Right forelimb (tissue), 1 donor: Measurements from ENCODE around the gene DGLUCY.
"Not testable (repeated sequence)": the region's sequence is repeated elsewhere in the genome, so short reads cannot be mapped to it uniquely, and the experiment has no call there.

ENCODE experiments used
- DNase-seq: peaks from one replicate; pipeline ENCODE4 v3.0.0-alpha.2; 2018

Gene DGLUCY

GRCh38 chr14:91237219-91237618, 123.3 kb downstream of the DGLUCY start:
- DNase-seq: no peak

DNA sequence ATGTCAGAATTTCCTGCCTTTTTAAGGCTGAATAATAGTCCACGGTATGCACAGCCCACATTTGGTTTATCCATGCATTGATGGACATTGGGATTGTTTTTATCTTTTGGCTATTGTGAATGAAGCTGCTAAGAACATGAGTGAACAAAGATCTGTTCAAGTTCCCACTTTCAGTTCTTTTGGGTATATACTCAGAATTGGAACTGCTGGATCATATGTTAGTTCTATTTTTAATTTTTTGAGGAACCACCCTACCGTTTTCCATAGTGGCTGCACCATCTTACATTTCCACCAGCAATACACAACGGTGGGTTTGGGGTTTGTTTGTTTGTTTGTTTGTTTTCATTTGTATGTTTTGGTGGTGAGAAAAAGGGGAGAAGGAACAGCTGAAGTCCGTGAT, 124.2 kb downstream of the DGLUCY start:
- no peak for DNase-seq

DNA sequence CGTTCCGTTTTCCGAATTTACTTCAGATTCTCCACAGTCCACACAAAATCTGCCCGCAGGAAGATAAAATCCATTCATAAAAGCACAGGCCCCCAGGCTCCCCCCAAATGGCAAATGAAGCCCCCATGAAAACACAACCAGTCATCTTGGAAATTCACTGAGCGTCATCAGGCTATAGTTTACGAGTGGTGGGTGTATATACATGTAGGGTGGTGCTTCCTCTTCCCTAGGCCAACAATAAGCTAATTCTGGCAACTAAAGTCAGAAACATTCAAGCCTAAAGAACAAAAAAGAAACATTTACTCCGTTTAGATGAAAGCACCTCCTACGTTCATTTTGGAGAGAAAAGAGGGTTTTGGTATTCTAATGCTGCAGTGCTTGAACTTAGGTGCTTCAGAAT, 124.8 kb downstream of the DGLUCY start:
- no peak for DNase-seq

GRCh38 chr14:91241863-91242262, 128.0 kb downstream of the DGLUCY start:
- no peak for DNase-seq

DNA sequence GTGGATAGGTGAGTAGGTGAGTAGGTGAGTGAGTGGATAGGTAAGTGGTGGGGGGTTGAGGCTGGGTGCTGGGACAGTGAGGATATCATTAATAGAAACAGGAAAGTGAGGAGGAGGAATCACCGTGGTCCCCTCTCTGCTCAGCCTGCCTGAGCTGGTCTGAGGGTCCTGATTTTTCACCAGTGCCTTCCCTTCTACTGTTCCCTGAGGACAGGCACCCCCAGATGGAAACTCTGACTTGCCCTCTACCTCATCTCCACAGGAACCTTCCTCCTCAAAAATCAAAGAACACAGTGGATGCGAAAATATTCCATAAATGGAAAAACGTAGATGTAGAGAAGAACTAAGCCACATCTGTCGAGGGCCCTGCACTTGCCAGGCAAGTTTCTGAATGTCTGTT, 128.8 kb downstream of the DGLUCY start:
- no peak for DNase-seq

- no peak for DNase-seq
Measured at GRCh38 chr14:91243074-91243471, 129.2 kb downstream of the DGLUCY start.

- peak; percentile 66 for DNase-seq
Measured at GRCh38 chr14:91244501-91244901, 130.6 kb downstream of the DGLUCY start, which contains the start of gene GPR68. Gene GPR68, minus strand, starts transcription at chr14:91244704. Its CDS starts 9,654 bp downstream, at chr14:91235050.

GRCh38 chr14:91245029-91245428, 131.2 kb downstream of the DGLUCY start:
- no peak for DNase-seq

GRCh38 chr14:91245616-91246015, 131.7 kb downstream of the DGLUCY start:
- DNase-seq: not testable (repeated sequence)

DNA sequence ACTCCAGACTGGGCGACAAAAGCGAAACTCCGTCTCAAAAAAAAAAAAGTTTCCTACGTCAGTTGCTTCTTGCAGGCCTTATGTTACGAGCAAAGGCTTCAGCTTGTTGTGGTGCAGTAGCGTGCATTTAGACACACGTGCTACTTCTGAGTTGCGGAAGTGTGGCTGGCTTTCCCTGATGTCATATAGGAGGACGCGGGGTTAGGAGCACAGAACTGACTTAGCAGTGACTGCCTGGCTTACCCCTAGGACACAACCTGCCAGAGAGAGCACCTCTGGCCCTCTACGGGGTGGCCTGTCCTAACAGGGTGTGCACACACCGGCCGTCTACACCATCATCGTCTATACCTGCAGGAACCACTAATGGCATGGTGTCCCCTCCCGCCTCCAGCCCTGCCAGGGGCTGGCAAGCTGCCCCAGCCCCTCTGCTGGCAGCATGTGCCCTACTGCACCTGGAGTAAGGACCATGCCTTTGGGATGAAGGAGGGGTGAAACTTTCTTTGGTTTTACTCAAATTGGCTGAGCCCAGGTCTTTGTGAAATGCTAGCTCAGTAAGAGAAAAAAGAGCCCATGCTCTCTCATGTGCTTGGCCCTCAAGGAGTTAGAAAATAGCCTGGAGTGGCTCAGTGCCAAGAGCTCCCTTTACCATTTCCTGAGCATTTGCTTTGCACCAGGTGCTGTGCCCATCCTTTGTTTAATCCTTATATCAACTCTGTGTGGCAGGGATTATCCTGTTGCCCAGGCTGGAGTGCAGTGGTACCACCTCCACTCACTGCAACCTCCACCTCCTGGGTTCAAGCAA, 132.4 kb downstream of the DGLUCY start:
- DNase-seq: no peak

DNA sequence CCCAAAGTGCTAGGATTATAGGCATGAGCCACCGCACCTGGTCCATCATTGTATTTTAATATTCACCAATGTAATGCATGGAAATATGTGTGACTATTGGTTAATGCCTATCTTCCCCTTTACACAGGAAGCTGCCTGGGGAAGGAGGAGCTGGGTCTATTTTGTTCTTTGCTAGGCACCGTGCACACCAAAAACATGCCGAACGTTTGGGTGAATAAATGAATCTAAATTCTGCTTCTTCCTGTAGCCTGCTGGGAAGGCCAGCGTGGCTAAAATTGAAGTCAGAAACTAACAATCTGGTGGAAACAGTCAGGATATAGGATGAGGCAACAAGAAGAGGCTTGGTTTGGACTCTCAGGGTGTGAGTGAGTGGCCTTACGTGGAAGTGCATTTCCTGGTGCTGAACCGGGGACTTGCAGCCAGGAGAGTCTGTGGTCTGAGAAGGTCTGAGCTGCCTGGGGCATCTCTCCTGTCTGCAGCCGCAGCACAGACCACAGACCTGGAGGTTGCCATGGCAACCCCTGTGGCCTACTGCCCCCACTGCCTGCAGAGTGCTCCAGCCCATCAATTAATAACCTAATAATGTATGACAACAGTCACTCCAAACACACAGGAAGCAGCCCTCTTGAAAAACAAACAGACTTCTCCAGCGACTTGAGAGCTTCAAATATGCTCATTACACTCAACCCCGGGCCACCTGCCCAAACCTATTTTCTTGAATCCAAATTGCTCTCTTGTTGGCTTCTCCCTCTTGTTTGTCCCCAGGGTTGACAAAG, 136.2 kb downstream of the DGLUCY start:
- DNase-seq: no peak

DNA sequence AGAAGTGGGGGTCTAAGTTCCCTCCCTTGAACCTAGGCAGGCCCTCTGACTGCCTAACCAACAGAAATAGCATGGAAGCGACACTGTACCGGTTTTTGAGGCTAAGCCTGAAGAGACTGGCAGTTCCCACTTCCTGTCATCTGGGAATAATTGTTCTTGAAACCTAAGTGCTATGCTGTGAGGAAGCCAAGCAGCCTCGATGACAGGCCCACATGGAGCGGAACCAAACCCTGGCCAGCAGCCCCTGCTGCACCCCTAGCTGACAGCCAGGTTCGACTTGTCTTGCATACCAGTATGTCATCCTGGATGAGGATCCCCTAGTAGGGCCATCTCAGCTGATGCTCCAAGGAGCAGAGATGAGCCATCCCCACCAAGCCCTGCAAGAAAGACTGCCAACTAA, 137.0 kb downstream of the DGLUCY start:
- DNase-seq: no peak

DNA sequence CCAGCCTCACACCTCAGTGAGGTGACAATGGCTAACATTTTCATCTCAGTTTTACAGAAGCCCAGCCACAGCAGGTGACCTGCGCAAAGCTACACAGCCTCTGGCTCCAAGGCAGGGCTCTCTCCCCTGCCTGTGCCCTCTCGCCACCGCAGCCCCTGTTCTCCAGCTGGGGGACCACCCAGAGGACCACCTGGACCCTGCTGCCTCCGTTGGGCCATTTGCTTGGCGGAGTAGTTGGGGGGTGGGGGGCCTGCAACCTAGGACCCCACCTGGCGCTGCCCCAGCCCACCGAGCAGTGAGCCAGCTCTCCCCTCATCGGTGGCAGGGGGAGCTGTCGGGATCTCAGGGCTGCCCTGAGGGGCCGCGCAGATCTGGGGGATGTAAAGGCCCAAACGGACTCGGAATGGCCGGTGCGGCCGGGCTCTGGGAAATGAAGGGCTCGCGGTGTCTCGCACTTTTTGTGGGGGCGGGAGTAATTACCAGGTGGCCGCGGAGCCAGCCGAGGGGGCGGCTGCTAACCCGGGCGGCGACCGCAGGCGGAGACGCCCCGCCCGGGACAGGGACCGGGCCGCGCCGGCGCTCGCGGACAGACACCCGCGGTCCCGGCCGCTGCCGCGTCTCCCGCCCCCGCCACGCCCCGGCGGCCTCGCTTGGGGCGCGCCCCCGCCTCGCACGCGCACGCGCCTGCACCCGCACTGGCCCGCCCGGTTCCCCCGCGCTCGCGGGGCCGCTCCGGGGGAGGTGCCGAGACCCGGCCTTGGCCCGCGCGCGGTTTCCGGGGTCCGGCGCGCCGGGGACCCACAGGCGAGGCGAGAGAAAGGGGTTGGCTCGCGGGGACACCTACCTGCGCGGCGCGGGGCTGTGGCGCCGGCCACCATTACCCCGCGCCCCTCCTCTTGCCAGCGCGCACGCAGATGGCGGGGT, 139.3 kb downstream of the DGLUCY start:
- DNase-seq: no peak

DNA sequence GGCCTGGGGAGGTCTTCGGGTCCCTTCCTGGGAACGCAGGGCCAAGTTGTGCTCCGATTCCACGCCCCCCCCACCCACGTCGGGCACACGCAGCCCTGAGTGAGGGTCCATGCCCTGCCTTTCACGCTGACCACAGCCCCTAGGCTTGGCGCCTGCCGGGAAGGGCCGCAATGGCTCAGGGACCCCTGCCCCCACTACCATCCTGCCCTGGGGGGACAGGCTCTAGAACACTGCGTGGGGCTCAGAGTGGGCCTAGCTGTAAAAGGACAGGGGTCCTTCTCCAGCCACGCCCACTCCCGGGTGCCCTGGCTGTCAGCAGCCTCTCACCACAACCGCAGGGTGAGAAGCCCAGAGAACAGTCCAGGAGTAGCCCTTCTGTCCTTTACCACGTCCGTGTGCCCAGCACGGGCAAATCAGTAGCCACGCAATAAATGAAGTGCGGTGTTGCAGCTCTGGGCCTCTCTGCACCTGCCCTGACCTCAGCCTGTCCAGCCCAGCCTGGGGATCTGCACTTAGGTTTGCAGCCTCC, 140.0 kb downstream of the DGLUCY start:
- DNase-seq: no peak

DNA sequence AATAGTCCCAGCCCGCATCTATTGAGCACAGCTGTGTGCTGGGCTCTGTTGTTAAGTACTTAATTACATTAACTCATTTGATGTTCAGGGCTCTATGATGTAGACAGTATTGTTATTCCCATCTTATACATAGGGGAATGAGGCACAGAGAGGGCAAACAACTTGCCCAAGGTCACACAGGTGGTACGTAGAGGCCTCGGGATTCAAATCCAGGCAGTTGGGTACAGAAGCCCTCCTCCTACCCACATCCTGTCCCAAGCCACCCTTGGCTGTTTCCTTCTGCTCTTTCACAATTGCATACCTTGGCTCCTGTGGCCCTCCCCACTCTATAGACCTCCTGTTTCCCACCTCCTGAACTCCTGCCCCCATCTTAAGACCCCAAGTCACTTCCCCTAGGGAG, 140.6 kb downstream of the DGLUCY start:
- no peak for DNase-seq

DNA sequence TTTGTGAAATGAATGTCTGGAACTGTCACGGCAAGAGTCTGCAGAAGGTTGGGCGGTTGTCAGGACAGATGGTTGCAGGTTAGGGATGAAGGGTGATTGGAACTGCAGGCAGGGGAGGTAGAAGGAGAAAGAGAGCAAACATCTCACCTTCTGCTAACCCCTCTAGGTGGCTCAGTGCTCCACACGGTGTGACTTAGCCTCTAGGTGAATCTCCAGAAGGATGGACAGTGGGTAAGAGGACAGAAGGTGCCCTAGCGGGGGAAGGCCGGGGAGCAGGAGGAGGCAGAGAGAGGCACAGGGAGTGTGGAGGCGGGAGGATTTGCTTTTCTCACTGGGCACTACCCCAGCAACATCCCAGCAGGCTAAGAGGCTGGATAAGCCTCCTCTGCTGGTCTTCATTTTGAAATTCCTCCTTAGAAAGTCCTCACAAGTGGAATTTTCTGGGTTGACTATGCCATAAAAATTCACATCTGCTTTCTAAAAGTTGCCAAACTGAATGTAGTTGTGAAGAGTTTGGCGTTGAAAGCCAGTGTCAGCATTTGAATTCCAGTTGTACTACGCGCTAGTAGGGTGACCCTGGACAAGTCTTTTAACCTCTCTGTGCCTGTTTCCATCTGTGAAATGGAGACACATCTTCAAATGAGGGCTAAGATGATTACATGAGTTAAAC, 141.3 kb downstream of the DGLUCY start:
- no peak for DNase-seq

DNA sequence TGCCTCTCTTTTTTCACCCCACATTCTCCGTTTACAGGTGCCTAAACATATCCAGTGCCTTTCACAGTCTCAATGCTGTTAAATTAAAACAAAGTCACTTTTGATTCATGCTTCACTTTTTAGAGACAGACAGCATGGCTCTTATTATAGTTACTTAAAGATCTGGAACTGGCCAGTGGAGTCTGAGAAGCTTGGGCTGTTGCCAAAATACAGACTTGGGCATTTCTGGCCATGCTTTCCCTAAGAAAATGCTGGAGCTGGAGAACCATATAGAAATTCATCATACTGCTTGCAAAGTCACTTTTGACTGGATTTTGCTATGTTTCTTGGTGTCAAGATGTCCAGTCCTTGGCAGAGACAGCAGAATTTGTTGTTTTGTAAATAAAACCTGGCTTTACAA, 142.8 kb downstream of the DGLUCY start:
- no peak for DNase-seq

DNA sequence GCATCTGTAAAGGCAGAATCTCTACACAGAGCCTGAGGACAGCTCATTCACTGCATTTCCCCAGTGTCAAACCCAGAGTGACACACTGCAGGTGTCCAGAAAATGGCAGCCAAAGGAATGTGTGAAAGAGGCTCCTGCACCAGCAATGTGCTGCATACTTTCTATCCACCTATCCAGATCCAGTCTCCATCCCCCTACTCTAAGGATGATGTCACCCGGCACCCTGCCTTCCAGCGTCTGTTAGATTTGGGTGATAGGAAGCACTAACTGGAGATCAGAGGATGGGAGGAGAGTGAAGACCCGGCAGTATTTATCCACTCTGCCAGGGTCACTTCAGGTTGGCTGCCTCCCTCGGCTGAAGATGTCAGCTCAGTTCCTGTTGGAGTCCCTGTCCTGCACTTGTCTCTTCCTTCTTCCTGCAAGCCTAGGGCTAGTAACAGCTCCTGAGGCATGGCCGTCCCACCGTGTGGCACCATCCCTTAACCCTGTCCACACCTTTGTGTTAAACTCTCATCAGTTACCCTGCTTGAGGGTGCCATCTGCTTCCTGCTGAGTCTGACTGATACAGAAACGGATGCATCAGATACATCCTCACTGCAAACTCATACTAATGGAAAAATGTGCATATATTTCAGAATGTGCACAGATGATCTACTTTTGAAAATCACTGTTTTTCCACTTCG, 143.6 kb downstream of the DGLUCY start:
- DNase-seq: no peak

GRCh38 chr14:91258011-91258618, 144.2 kb downstream of the DGLUCY start:
- no peak for DNase-seq

DNA sequence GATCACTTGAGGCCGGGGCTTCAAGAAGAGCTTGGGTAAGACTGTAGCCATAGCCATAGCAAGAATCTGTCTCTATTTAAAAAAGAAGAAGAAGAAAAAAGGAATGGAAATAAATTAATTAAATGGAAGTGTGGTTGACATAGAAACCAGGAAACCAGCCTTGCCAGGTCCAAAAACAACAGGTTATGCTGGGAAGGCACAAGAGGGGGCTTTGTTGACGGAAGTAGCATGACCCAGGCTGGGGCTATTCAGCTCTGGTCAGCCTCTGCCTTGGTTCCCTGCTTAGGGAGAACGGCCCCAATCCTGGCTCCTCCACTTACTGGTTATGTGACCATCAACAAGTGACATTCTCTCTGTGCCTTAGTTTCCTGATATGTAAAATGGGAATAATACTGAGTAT, 145.0 kb downstream of the DGLUCY start:
- no peak for DNase-seq

DNA sequence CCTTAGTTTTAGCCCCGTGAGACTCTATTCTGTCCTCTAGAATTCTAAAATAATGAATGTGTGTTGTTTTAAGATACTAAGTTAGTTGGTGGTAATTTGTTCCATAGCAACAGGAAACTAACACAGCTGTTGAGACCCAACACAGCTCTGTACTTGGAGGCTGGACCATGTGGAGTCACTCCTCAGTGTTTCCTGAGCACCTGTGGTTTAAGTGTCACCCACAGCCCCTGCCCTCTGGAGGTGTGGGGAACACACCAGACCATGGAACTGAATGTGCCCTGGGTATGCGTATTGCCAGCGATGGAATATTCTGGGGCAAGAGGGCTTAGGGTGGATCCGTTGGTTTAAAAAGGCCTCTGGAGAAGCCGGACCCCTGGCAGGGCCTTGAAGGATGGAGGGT, 147.2 kb downstream of the DGLUCY start:
- no peak for DNase-seq
